HL-60 (cell line): ENCODE results near the gene PTPN13.

Experiments
- CTCF ChIP-seq: IDR thresholded peaks from one replicate; pipeline ENCODE4 v1.5.1; 2011; ENCODE audit warnings: low read length, control low read depth, inconsistent platforms; ENCODE audit not compliant: insufficient read depth
- GABPA ChIP-seq: IDR thresholded peaks from 2 replicates; pipeline ENCODE4 v1.6.1; 2012; ENCODE audit warnings: low read depth
- POLR2AphosphoS5 ChIP-seq: IDR thresholded peaks from 2 replicates; pipeline ENCODE4 v1.6.1; 2012; ENCODE audit warnings: low read depth
- REST ChIP-seq: IDR thresholded peaks from 2 replicates; pipeline ENCODE4 v1.6.1; 2012; ENCODE audit warnings: low read depth; ENCODE audit not compliant: insufficient replicate concordance

GRCh38 chr4:86845593-86845992, 251.5 kb downstream of the PTPN13 start:
- TF ChIP-seq CTCF (no peak), POLR2AphosphoS5 (no peak), REST (no peak), GABPA (no peak)
